Left forelimb (tissue), 1 donor: Measurements from ENCODE around the gene EEF1AKMT4.

Source experiments
- DNase-seq: peaks from one replicate; pipeline ENCODE4 v3.0.0-alpha.2; 2018; ENCODE audit warnings: low spot score

The EEF1AKMT4 gene

DNA sequence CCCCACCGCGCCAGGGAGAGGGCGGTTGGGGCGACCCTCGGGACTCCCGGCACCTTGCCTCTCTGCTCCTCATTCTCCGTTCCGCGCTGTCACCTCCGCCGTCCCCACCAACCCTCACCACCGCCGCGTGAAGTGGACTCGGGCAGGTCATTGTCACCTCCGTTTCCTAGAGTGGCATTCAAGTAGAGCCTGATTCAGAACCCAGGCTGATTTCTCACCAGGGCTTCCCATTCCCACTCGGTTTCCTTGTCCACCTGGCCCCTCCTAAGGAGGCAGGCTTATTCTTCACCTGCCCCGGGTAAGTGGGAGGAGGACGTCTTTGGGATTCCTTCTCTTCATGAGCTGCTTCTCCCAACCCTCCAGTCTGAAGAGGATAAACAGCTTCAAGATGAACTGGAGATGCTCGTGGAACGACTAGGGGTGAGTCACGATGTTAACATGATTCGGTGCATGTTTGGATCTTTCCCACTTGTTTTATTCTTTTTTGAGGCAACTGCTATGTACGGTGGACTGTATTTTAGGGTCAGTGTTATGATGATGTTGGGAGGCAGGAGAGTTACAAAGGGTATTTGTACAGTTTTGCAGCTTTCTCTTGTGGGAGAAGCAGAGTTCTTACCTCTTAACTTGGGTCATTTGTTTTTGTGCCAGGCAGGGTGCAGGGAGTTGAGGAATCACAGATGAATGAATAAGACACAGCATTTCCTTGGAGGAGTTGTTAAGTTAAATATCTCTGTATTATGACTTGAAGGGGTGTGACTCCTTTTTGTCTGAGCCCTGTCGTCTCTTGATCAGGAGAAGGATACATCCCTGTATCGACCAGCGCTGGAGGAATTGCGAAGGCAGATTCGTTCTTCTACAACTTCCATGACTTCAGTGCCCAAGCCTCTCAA, 50.3 kb downstream of the EEF1AKMT4 start:
- no peak for DNase-seq

DNA sequence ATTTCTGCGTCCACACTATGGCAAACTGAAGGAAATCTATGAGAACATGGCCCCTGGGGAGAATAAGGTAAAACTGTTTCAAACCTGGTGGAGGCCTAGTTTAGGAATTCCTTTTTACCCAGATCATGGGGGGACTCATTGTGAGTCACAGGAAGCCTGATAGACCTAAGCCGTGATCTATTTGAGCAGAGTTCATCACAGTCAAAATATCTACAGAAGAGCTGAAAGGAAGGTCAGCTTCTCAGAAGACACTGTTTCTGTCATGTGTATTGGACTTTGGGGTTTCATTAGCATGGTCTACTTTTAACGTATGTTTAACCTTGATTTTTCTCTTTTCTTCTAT, 50.9 kb downstream of the EEF1AKMT4 start:
- no peak for DNase-seq

DNA sequence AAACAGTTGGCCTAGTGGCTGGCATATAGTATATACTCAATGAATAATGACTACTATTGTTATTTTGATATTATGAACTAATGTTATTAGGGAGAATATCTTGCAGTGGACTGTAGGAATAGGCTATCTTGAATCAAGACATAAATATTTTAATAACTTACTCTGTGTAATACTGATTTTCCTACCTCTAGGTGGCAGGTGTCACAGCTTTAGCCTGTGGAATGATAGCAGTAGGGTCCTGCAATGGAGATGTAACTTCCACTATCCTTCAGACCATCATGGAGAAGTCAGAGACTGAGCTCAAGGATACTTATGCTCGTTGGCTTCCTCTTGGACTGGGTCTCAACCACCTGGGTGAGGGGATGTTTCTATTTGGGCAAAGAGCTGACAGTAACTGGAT, 56.1 kb downstream of the EEF1AKMT4 start:
- no peak for DNase-seq

DNA sequence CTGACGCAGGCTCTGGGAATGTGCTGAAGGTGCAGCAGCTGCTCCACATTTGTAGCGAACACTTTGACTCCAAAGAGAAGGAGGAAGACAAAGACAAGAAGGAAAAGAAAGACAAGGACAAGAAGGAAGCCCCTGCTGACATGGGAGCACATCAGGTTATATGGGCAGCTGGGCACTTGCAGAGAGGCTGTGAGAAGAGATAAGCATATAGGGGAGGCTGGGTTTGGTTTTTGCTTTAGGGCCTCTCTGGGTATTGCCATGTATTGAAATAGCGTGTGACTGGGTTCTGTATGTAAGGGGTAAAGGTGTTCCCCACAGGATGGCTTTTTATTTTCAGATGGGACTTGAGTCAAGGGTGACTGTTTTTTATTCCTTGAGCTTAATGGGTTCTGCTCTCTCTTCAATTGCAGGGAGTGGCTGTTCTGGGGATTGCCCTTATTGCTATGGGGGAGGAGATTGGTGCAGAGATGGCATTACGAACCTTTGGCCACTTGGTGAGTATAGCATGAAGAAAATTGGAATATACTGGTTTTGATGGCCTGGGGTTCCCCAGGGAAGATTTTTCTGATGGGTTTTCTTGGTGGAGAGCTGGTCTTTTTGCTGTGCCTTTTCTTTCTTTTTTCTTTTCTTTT, 57.0 kb downstream of the EEF1AKMT4 start:
- no peak for DNase-seq

DNA sequence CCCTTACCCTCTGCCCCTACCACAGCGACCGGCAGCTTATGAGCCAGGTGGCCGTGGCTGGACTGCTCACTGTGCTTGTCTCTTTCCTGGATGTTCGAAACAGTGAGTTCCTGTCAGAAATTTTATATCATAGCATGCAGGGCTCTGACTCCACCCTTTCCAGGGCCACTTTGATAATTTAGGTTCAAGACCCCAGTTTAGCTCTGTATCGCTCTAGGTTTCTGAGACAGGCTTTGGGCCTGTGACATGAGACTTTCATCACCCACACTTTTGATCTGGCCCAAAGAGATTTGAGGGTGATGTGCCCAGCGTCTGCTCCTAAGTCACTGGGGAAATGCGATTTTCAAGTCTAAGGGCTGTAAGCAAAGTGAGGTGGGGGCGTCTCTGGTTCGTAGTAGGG, 58.4 kb downstream of the EEF1AKMT4 start:
- no peak for DNase-seq
